IMR-90 (cell line): ENCODE measurements around the gene BGLAP. TPM values are rescaled to one million over a fixed set of nuclear protein-coding genes. Genes with fewer than 3 reads are reported as not detected.
A peak's percentile ranks its signal among the peaks of the same experiment; 100 is the strongest.

Experiments
- ATAC-seq: fragments of 200-7000 bp; cut with Tn5 transposase; 2 replicates; pipeline ENCODE4 v1.9.1; 2020; ENCODE audit warnings: low read depth, mild to moderate bottlenecking, moderate library complexity
- BruUV-seq: library from RNA; stranded (reverse); fragments of 400-500 nt; replicated peaks from 2 replicates; lab custom pipeline; 2021; lab: Mats Ljungman, UMichigan
- CTCF ChIA-PET: fragments of 300-600 bp; formaldehyde crosslinking; extraction: SDS; loops from one replicate; lab custom pipeline; 2021; ENCODE audit warnings: antibody characterized with exemption; lab: Yijun Ruan, JAX
- POLR2A ChIA-PET: fragments of 300-600 bp; sonication (Branson Sonifier 250); formaldehyde crosslinking; loops from one replicate; lab custom pipeline; 2022; ENCODE audit warnings: antibody characterized with exemption; ENCODE audit not compliant: unreplicated experiment; lab: Charles Lee
- DNase-seq: peaks from one replicate; pipeline ENCODE4 v3.0.0; 2013
- H2AFZ ChIP-seq: replicated peaks from 2 replicates; pipeline ENCODE3; 2013; ENCODE audit warnings: low read length, mild to moderate bottlenecking; ENCODE audit not compliant: poor library complexity
- H2AK5ac ChIP-seq: 2 replicates; pipeline ENCODE4 v1.6.1; 2013; ENCODE audit warnings: low read depth, low read length, inconsistent platforms
- H2AK9ac ChIP-seq: replicated peaks from 2 replicates; pipeline ENCODE3; 2013; ENCODE audit warnings: mild to moderate bottlenecking, low read depth, low read length, moderate library complexity; ENCODE audit not compliant: poor library complexity
- H2BK120ac ChIP-seq: 2 replicates; pipeline ENCODE4 v1.6.1; 2013; ENCODE audit warnings: low read depth, low read length, inconsistent platforms
- H2BK15ac ChIP-seq: 3 replicates; pipeline ENCODE4 v1.6.1; 2013; ENCODE audit warnings: low read depth, low read length, inconsistent platforms
- H2BK20ac ChIP-seq: 2 replicates; pipeline ENCODE4 v1.6.1; 2013; ENCODE audit warnings: low read depth, mild to moderate bottlenecking, inconsistent platforms, low read length, moderate library complexity
- H2BK5ac ChIP-seq: 2 replicates; pipeline ENCODE4 v1.6.1; 2013; ENCODE audit warnings: mild to moderate bottlenecking, low read depth, low read length, inconsistent platforms; ENCODE audit not compliant: poor library complexity, severe bottlenecking
- H3K14ac ChIP-seq: replicated peaks from 2 replicates; pipeline ENCODE4 v1.6.1; 2013; ENCODE audit warnings: low read depth, low read length, inconsistent platforms
- H3K18ac ChIP-seq: 2 replicates; pipeline ENCODE4 v1.6.1; 2013; ENCODE audit warnings: low read depth, low read length, control low read depth
- H3K23ac ChIP-seq: 2 replicates; pipeline ENCODE4 v1.6.1; 2013; ENCODE audit warnings: low read depth, low read length, inconsistent platforms
- H3K27ac ChIP-seq: 2 replicates; pipeline ENCODE4 v1.5.1; 2013; ENCODE audit warnings: mild to moderate bottlenecking, control low read depth, low read length; ENCODE audit not compliant: insufficient read depth
- H3K27me3 ChIP-seq: 2 replicates; pipeline ENCODE4 v1.6.1; 2013; ENCODE audit warnings: low read length; ENCODE audit not compliant: control insufficient read depth, insufficient read depth
- H3K36me3 ChIP-seq: 2 replicates; pipeline ENCODE4 v1.6.1; 2013; ENCODE audit warnings: low read length, mixed read lengths; ENCODE audit not compliant: control insufficient read depth, insufficient read depth
- H3K4ac ChIP-seq: 2 replicates; pipeline ENCODE4 v1.6.1; 2013; ENCODE audit warnings: low read depth, low read length, inconsistent platforms
- H3K4me1 ChIP-seq: 2 replicates; pipeline ENCODE4 v1.6.1; 2013; ENCODE audit warnings: low read length, mixed read lengths; ENCODE audit not compliant: control insufficient read depth, insufficient read depth
- H3K4me2 ChIP-seq: 2 replicates; pipeline ENCODE4 v1.6.1; 2013; ENCODE audit warnings: low read depth, mild to moderate bottlenecking, control low read depth, low read length, moderate library complexity
- H3K4me3 ChIP-seq: 2 replicates; pipeline ENCODE4 v1.5.1; 2013; ENCODE audit warnings: low read depth, mild to moderate bottlenecking, control low read depth, low read length, moderate library complexity; ENCODE audit not compliant: insufficient read depth
- H3K56ac ChIP-seq: 2 replicates; pipeline ENCODE4 v1.6.1; 2013; ENCODE audit warnings: low read length, inconsistent platforms; ENCODE audit not compliant: insufficient read depth; ENCODE audit errors: extremely low read depth
- H3K79me1 ChIP-seq, 2 experiments: 2 replicates each; pipeline ENCODE4 v1.6.1; 2013; ENCODE audit warnings: low read length in 2 of 2, inconsistent platforms in 1 of 2, low read depth in 1 of 2
- H3K9ac ChIP-seq: 2 replicates; pipeline ENCODE4 v1.6.1; 2013; ENCODE audit warnings: low read depth, low read length, control low read depth
- H3K9me1 ChIP-seq: 2 replicates; pipeline ENCODE4 v1.6.1; 2013; ENCODE audit warnings: low read length, inconsistent platforms; ENCODE audit not compliant: insufficient read depth
- H3K9me3 ChIP-seq: 2 replicates; pipeline ENCODE4 v1.6.1; 2013; ENCODE audit warnings: low read length; ENCODE audit not compliant: control insufficient read depth, insufficient read depth
- H4K20me1 ChIP-seq: 2 replicates; pipeline ENCODE4 v1.6.1; 2013; ENCODE audit warnings: low read length, inconsistent platforms; ENCODE audit not compliant: insufficient read depth
- H4K5ac ChIP-seq: 2 replicates; pipeline ENCODE4 v1.6.1; 2013; ENCODE audit warnings: mild to moderate bottlenecking, low read depth, low read length, control low read depth
- H4K8ac ChIP-seq, 2 experiments: 2 replicates each; pipeline ENCODE4 v1.6.1; 2013; ENCODE audit warnings: low read depth in 2 of 2, low read length in 2 of 2, control low read depth in 1 of 2, inconsistent platforms in 1 of 2
- H4K91ac ChIP-seq: 2 replicates; pipeline ENCODE4 v1.6.1; 2013; ENCODE audit warnings: low read depth, low read length, inconsistent platforms; ENCODE audit not compliant: insufficient read depth
- BHLHE40 ChIP-seq: fragments of 150-350 bp; IDR thresholded peaks from 2 replicates; pipeline ENCODE4 v1.6.1; 2016; ENCODE audit warnings: mild to moderate bottlenecking, low read depth, low read length
- CHD1 ChIP-seq: IDR thresholded peaks from 2 replicates; pipeline ENCODE4 v1.6.1; 2012; ENCODE audit warnings: low read depth, low read length, improper control_type of control experiment
- MAFK ChIP-seq: IDR thresholded peaks from 2 replicates; pipeline ENCODE4 v1.6.1; 2012; ENCODE audit warnings: low read depth, low read length, improper control_type of control experiment
- MAZ ChIP-seq: IDR thresholded peaks from 2 replicates; pipeline ENCODE4 v1.6.1; 2012; ENCODE audit warnings: low read depth, mild to moderate bottlenecking, low read length, improper control_type of control experiment, moderate library complexity, borderline replicate concordance
- POLR2A ChIP-seq: IDR thresholded peaks from 2 replicates; pipeline ENCODE4 v1.6.1; 2012; ENCODE audit warnings: mild to moderate bottlenecking, low read depth, low read length
- RCOR1 ChIP-seq: IDR thresholded peaks from 2 replicates; pipeline ENCODE4 v1.6.1; 2012; ENCODE audit warnings: mild to moderate bottlenecking, low read length, improper control_type of control experiment; ENCODE audit not compliant: insufficient replicate concordance
- SMC3 ChIP-seq: fragments of 150-350 bp; IDR thresholded peaks from 2 replicates; pipeline ENCODE4 v1.6.1; 2016; ENCODE audit warnings: low read depth, mild to moderate bottlenecking, antibody characterized with exemption, low read length, moderate library complexity
- WGBS, 2 experiments: methylation state at CpG; one replicate each; pipeline versions ENCODE4 v1.1.5 to v1.1.7; 2013; ENCODE audit warnings: missing lambda C conversion rate in 2 of 2; ENCODE audit not compliant: insufficient read length in 1 of 2; ENCODE audit errors: extremely low coverage in 2 of 2; 5-methylcytosine and 5-hydroxymethylcytosine counted together
- dilution Hi-C: fragments of 300-500 bp; cut with HindIII; formaldehyde crosslinking; loops from one replicate; pipeline ENCODE4 v1.14.3; 2018; ENCODE audit warnings: low sequenced_read_pairs; ENCODE audit not compliant: unreplicated experiment
- in situ Hi-C: fragments of 300-500 bp; cut with MboI; formaldehyde crosslinking; loops from 3 replicates; pipeline ENCODE4 v1.14.3; 2019; ENCODE audit warnings: low sequenced_read_pairs, inconsistent platforms, mixed read lengths
- intact Hi-C: fragments of 100-400 bp; cut with micrococcal nuclease; formaldehyde crosslinking; loops from 2 replicates; pipeline ENCODE4 v1.10.0; 2022
- polyA plus RNA-seq, 3 experiments: library from polyadenylated mRNA; depleted of rRNA; stranded (reverse); fragments of >200 nt; gene quantifications; 2 replicates each; pipeline ENCODE4 v1.2.3, GENCODE V29; 2012; ENCODE audit warnings: low replicate concordance in 1 of 3
- total RNA-seq: library from RNA; depleted of rRNA; stranded (reverse); fragments of >200 nt; gene quantifications from 2 replicates; pipeline ENCODE4 v1.2.3, GENCODE V29; 2012
- TF ChIP-seq, protein P1 (sequence below): fragments of 150-350 bp; IDR thresholded peaks from 2 replicates; pipeline ENCODE4 v1.6.1; 2017; ENCODE audit warnings: mild to moderate bottlenecking, antibody characterized with exemption, low read length, low read depth
- TF ChIP-seq, protein P2 (sequence below): conservative IDR thresholded peaks from 2 replicates; pipeline ENCODE4 v1.5.1; 2012; ENCODE audit warnings: mild to moderate bottlenecking, low read depth, low read length, improper control_type of control experiment

BGLAP gene
- total and polyA plus RNA-seq, 2 of the 4 experiments (the other 2 are of a cell fraction): 0.67 TPM; not detected in 1

DNA sequence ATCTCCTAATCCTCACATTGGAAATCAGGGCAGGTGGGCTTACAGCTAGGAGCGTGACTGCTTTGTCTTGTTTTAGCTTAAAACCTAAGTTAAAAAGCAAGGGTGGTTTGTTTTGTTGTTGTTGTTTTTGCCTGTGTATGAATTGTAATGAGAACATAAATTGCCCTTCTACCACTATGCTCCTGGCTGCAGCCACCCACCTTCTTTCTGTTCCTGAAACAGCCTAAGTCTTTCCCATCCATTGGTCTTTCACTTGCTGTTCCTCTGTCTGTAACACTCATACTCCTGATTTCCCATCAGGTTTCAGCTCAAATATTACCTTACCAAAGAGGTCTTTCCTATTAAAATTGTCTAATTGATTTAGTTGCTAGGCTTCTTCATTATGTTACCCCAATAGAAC is 41.5 kb downstream of the BGLAP start:
- POLR2A ChIA-PET: interaction anchor here (1.3 to 1.7 kb wide), 2 partner anchors 12 to 71 kb away, joined by 4 to 8 read pairs; partner anchors contain the start of genes GLMP and PMF1

More for the DNA sequence above, 41.5 kb downstream of the BGLAP start:
- TF ChIP-seq, protein P1, sequence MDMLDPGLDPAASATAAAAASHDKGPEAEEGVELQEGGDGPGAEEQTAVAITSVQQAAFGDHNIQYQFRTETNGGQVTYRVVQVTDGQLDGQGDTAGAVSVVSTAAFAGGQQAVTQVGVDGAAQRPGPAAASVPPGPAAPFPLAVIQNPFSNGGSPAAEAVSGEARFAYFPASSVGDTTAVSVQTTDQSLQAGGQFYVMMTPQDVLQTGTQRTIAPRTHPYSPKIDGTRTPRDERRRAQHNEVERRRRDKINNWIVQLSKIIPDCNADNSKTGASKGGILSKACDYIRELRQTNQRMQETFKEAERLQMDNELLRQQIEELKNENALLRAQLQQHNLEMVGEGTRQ: no peak
- TF ChIP-seq MAFK: no peak
- TF ChIP-seq POLR2A: no peak
- no peak for TF ChIP-seq BHLHE40
- TF ChIP-seq CHD1: no peak
- TF ChIP-seq SMC3: no peak
- TF ChIP-seq RCOR1: no peak
- no peak for TF ChIP-seq MAZ
- TF ChIP-seq, protein P2, sequence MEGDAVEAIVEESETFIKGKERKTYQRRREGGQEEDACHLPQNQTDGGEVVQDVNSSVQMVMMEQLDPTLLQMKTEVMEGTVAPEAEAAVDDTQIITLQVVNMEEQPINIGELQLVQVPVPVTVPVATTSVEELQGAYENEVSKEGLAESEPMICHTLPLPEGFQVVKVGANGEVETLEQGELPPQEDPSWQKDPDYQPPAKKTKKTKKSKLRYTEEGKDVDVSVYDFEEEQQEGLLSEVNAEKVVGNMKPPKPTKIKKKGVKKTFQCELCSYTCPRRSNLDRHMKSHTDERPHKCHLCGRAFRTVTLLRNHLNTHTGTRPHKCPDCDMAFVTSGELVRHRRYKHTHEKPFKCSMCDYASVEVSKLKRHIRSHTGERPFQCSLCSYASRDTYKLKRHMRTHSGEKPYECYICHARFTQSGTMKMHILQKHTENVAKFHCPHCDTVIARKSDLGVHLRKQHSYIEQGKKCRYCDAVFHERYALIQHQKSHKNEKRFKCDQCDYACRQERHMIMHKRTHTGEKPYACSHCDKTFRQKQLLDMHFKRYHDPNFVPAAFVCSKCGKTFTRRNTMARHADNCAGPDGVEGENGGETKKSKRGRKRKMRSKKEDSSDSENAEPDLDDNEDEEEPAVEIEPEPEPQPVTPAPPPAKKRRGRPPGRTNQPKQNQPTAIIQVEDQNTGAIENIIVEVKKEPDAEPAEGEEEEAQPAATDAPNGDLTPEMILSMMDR: no peak
- Histone ChIP-seq H2AK5ac (peak overlapping the region; percentile 63), H4K20me1 (peaks cover 30% of the 10 kb centered on the region), H4K8ac (peak overlapping the region; percentile 59 to 99; a peak in 3 of 4 replicates), H3K27ac (peak overlapping the region; percentile 62), H4K5ac (peak overlapping the region; percentile 74), H4K91ac (peak overlapping the region; percentile 85), H3K4me1 (peaks cover 9% of the 10 kb centered on the region), H2AK9ac (peak overlapping the region; percentile 92), H3K27me3 (no peaks in the 10 kb centered on the region), H3K9me1 (peaks cover 7% of the 10 kb centered on the region), H3K4me3 (peak overlapping the region; percentile 67), H3K9ac (peak overlapping the region; percentile 76), H3K4me2 (peak overlapping the region; percentile 83), H2AFZ (peak overlapping the region; percentile 92), H3K23ac (peak overlapping the region; percentile 97; the same call in 1 of the 2 replicates), H3K56ac (peak overlapping the region; percentile 77), H3K4ac (peak overlapping the region; percentile 95), H2BK20ac (no peak overlapping the region), H2BK15ac (no peak overlapping the region; the same call in 2 of the 3 replicates), H2BK5ac (peak overlapping the region; percentile 67), H3K14ac (peak overlapping the region; percentile 99), H3K36me3 (peaks cover 11% of the 10 kb centered on the region), H2BK120ac (peak overlapping the region; percentile 18; the same call in 1 of the 2 replicates), H3K18ac (no peak overlapping the region), H3K9me3 (no peaks in the 10 kb centered on the region), H3K79me1 (peaks cover 36 to 57% of the 10 kb centered on the region in 2 experiments; a peak in 3 of 4 replicates)
- intact Hi-C loops (no loop called here), in situ Hi-C loops (no loop called here), dilution Hi-C loops (no loop called here)
- BruUV-seq: no TSS peak
- no peak for DNase-seq
- no peak for ATAC-seq
- no CpG with 5 or more reads among the region's 1 CpG for WGBS, 2 experiments
- CTCF ChIA-PET: no interaction called here
